ENCODE measurements around the gene COG6. TPM values are rescaled to one million over a fixed set of nuclear protein-coding genes. Genes with fewer than 3 reads are reported as not detected.
A peak's percentile ranks its signal among the peaks of the same experiment; 100 is the strongest.

COG6 gene
- 24.1 and 26.0 TPM in 2 replicates for total RNA-seq (2014; rRNA removed; shearing (Covaris generic))

DNA sequence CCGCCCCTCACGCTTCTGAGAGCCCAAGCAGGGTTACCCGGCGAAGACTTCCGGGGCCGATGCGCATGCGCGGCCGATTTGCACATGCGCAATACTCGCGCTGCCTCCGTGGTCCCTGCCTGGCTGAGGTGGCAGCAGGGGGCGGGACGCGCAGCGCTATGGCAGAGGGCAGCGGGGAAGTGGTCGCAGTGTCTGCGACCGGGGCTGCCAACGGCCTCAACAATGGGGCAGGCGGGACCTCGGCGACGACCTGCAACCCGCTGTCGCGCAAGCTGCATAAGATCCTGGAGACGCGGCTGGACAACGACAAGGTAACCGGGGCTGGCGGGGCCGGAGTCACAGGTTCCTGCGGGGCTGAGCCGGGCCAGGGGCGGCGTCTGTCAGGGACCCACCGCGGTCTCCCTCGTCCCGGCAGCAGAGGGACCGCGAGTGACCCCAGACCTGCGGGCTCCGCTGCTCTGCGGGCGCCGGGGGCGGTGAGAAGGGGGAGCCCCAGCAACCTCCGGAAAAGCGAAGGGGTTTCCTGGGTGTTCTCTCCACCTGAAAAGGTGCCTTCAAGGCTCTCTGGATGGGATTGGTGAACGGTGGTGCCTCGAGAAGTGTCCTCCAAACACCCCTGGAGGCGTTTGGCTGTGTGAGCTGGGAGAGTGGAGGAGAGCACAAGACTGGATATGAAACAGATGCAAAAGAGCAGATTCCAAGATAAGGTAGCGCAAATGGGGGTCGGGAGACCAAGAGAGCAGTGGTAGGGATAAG is at the start of gene COG6:
Gene COG6, plus strand, starts transcription at position 94 of the 756 bp plus-strand sequence. Its CDS starts 65 bp downstream, at position 159.
- DNase-seq (ENCODE audit: low read depth) = peak; percentile 80

DNA sequence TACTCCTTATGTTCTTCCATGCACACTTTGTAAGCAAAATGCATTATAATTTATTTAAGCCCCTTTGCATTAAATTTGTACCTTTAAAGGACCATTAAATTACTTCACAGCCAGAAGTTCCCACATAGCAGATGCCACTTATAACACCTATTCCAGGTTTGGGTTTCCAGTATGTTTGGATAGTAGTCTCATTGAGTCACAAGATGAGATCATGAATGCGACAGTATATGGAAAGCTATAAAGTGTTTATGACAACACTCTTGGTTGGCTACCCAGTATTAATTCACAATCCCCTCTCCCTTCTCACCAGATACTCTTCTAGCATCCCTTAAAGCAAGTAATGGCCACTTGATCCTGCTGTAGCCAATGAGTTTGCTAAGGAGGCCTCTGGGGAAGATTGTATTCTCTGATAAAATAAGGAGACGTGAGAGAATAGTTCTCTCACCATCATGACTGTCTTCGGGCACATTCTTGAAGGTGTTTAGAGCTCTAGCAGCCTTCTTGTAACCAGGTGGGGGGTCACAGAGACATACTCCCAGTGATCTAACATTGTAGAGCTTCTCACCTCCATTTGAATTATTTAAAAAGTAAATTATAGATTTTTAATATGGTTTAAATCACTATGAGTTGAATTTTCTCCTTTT is 49.7 kb upstream of the COG6 start:
- no peak for DNase-seq (ENCODE audit: low read depth)

DNA sequence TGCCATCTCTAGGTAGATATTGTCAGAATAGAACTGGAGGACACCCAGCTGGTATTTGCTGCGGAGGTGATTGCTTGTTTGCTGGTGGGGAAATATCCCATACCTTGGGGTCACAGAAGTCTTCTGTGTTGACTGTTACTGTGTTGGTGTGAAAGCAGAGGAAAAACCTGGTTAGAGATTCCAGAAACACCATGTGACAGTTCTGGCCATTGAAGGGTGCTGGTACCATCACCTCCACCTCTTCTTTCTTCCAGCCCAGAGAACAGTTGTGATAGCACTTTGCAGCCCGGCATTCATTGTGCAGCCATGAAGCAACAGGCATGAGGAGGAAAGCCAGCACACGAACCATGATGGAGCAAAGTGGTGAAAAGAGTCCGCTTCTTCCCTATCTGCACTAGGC is 47.6 kb upstream of the COG6 start:
- DNase-seq (ENCODE audit: low read depth) = no peak

DNA sequence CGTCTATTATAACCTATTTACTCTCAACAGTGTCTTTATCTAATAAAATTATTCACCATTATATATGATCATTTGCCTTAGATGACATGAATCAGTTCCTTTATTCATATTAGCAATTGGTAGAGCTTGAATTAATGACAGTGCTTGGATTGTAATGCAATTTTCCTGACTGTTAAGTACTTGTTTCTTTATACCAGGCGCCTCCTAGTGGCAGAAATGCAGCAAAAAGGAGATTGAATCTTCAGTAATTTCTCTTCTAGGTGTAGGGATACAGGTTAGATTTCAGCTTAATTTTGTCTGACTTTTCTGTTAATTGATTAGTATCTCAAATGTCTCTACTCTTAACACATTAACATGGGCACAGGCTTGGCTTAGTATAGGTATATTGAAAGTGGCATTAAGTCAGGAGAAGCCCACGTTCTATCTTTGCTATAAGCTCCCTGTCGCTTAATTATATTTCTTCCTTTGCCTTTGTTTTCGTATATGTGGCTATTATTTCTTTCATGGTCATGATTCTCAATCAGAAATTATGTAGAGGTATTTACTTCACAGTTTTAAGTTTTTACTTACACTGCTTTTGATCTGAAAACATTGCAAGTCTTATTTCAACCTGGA is 43.3 kb upstream of the COG6 start:
- peak; percentile 67 for DNase-seq (ENCODE audit: low read depth)

DNA sequence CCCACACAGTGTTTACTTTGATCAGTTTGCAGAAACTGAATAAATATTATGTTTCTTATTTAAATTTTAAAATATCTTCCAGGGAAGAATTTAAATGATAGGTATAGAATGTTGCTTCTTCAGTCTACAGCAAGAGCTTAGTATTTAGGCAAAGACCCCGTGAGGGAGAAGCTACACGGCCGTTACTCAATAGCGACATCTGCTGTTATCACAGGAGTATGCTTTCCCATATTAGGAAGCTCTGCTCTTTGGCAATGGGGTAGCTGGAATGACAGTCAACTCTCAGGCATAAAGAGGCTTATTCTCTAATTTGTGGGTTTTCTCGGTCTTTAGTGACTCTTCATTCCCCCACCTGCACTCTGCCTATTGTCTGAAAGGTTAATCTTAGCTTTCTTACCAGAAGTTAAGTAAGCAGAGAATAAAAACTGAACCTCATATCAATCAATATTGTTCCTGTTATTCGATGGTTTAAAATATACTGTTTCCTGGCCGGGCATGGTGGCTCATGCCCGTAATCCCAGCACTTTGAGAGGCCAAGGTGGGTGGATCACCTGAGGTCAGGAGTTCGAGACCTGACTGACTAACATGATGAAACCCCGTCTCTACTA is 39.3 kb upstream of the COG6 start:
- peak; percentile 56 for DNase-seq (ENCODE audit: low read depth)

DNA sequence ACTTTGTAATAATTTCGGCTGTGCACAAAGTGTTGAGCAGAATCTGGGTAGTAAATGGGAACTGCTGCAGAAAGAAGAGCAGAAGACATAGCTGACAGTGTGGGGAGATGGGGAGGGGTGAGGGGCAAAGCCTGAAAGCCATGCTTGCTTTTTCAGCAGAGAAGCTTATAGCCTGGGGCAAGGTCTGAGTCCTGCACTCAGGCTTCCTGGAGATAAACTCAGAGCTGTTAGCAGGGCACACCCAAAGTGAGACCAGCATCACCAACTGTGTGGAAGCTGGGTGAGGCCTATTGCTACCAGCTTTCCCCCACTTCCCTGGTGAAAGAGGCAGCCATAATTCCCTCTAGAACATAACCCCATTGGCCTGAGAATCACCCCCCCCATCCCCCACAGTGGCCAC is 36.9 kb upstream of the COG6 start:
- peak; percentile 18 for DNase-seq (ENCODE audit: low read depth)

DNA sequence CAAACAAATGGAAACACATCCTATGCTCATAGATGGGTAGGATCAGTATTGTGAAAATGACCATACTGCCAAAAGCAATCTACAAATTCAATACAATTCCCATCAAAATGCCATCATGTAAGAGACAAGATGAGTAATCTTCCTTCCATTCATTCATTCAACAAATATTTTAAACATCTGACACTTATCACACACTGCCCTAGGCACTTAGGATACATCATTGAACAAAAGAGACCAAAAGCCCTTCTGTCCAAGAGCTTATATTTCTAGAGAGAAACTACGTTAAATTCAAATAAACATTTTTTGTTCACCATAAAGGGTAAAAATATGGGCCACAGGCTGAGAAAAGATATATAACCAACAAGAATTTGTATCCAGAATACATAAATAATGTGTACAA is 32.0 kb upstream of the COG6 start:
- no peak for DNase-seq (ENCODE audit: low read depth)

DNA sequence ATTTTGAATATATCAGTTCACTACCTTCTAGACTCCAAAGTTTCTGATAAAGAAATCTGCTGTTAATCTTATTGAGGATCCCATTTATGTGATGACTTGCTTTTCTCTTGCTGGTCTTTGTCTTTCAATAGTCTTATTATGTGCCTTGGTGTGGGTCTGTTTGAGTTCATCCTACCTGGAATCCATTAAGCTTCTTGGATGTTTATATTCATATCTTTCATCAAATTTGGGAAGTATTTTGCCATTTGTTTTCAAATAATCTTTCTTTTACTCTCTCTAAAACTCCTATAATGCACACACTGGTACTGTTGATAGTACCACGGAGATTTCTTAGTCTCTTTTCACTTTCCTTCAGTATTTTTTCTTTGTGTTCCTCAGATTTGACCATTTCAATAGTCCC is 24.2 kb upstream of the COG6 start:
- DNase-seq (ENCODE audit: low read depth) = no peak

DNA sequence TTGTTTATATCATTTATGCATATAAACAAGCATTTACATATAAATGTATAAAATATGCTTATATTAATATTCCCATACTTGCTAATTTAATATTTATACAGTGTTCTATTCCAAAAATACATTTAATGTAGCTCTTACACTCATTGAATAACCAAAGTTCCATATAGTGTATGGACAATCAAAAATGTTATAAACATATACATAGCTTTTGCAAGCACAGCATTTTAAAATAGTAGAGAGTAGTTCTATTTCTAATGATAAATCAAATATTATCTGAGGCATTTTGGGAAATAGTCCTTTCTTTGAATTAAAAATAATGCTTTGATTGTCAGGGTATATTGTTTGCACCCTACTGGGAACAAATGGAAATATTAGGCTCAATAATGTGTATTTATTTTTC is 22.5 kb upstream of the COG6 start:
- DNase-seq (ENCODE audit: low read depth) = no peak

DNA sequence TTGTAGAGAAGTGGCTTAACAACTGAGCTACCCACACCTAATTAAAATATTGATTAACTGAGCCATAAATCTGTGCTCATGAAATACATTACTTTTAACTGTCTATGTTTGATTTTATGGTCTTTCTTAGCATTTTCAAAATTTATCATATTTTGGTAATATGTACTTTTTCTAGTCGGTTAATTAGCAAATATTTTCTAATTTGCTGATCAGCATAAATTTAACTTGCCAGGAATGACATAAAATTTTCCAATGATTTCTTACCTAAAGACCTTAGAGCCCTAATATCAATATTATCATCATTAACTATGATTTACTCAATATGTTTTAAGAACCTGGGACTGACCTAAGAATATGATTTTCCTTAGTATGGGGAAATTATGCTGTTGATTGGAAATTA is 19.9 kb upstream of the COG6 start:
- no peak for DNase-seq (ENCODE audit: low read depth)

DNA sequence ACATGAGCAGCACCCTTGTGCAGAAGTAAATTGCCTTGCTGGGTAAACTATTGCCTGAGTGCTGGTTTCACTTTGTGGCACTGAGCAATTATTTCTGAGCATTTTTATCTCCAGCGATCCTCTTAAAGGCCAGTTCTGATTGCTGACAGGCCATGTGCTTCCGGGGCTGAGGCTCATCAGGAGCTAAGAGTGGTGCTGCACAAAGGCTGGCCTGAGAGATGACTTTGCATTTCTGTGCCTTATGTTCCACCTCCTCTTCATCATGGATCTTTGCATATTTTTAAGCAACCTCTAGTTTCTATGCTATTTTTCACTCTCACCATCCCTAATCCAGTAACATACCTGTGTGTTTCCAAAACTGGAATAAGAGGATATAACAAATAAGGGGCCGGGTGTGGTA is 17.6 kb upstream of the COG6 start:
- DNase-seq (ENCODE audit: low read depth) = no peak

DNA sequence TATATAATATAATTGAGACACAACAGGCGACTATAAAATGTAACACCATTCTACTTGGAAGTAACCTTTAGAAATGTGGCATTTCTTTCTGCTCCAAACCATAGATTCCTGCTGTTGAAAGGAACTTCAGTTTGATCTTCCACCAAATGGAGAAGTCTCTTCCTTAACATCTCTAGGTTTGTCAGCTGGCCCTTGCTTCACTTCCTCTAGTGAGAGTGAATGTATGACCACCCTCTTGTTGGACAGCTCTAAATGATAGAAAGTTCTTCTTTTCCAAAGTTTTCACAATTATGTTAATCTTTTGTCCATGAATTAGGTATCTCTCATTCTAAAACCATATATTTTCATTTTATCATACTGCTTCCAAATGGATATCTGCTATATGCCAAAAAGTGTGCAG is 13.8 kb upstream of the COG6 start:
- no peak for DNase-seq (ENCODE audit: low read depth)

DNA sequence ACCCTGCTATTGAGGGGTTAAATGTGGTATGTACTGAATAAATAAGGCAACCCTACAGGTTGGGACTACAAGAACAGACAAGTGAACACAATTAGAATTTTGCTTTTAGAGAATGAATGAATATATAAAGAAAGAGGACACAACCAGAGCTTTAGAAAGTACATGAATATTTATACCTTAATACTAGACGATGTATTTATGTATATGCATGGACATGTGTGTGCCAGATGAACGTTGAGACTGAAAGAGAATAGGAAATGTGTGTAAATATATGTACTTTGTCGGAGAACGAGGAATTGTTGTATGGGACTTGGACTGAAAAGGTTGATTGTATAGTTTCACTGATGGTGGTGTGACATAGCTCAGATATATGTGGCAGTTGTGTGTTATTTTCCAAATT is 9.3 kb upstream of the COG6 start:
- DNase-seq (ENCODE audit: low read depth) = no peak

DNA sequence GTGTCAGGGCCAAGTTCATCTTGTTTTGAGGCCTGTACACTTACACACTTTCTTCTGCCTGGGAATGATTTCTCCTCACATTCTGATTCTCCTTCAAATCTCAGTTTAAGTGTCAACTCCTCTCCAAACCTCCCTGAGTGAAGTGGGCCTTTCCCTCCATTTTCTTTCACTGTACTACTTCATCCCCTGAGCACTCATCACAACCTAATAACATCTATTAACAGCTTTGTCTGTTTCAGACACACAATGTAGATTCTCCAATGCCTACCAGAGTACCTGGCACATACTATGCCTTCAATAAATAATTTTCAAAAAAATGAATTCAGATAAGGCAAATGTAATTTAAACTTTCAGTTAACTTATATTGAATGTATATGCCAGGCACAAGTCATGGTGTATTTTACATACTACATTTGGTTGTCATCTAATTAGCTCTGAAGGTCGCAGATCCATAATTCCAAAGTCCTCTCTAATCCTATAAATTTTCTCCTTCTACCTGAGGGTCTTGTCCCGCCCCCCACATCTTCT is 357 bp upstream of the COG6 start:
- DNase-seq (ENCODE audit: low read depth) = no peak

DNA sequence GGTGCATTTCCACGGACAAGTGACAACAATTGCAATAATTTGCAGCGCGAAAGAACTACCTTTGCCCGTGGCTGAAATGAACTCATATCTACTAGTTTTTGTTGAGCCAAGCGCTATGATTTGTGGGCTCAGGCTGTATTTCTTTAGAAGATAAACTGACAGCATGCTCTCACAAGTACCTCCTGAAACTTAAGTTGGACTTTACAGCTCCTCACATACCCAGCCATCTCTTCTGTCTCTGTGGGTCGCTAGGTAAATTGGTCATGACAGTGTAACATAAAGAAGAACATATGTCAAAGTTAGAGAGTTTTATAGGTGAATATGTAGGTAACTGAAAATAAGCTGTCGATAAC is 839 bp downstream of the COG6 start:
- DNase-seq (ENCODE audit: low read depth) = no peak

DNA sequence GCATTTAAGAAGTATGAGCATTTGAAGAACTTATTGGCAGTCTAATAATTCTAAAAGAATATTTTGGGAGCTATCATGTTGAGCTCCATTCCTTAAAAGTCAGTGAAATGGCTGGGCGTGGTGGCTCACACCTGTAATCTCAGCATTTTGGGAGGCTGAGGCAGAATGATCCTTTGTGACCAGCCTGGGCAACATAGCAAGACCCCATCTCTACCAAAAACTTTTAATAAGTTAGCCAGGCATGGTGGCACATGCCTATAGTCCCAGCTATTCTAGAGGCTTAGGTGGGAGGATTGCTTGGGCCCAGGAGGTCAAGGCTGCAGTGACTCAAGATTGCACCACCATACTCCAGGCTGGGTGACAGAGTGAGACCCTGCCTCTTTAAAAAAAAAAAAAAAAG is 8.0 kb downstream of the COG6 start:
- no peak for DNase-seq (ENCODE audit: low read depth)

DNA sequence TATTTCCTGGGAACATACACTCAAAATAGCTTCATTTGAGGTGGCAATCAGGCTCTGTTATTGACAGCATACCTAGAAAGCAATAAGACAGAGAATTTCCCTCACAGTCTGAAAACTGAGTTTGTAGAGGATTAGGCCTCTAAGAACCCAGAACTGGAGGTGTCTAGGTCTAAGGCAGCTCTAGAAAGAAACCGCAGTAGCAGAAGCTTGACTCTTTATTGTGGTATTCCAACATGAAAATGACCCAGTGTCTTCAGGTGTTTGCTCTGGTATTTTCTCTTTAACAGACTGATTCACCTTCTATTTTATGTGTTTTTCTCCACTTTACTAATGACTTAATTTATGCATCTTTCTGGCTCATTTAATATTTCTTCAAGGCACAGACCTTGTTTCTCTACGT is 8.5 kb downstream of the COG6 start:
- no peak for DNase-seq (ENCODE audit: low read depth)

DNA sequence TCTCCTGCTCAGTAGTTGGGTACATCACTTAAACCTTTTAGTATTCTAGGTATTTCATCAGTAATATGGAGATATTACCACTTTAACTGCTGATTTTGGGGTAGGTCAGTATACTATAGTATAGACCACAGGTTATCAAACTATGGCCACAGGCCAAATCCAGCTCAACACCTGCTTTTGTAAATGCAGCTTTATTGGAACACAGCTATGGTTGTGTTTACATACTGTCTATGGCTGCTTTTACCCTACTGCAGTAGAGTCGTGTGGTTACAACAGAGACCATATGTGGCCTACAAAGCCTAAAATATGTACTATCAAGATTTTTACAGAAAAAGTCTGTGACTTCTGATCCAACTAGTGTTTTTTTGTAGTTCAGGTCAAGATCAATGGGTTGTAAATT is 10.3 kb downstream of the COG6 start:
- DNase-seq (ENCODE audit: low read depth) = no peak

DNA sequence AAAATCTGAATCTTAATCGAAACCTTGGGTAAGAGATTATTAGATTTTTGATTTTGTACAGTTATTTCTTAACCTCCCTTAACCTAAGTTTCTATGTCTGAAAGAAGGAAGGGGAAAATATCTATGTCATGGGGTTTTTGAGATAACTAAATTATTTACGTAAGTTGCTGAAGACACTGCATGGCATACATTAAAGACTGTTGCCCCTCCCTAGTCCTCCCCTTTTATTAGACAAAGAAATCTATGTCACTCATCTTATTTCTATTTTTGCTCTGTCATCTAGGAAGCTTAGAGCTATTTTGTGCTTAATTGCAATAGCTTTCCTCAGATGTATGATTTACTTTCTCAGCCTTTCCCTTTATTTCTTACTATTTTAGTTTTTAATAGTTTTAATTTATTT is 15.0 kb downstream of the COG6 start:
- no peak for DNase-seq (ENCODE audit: low read depth)

DNA sequence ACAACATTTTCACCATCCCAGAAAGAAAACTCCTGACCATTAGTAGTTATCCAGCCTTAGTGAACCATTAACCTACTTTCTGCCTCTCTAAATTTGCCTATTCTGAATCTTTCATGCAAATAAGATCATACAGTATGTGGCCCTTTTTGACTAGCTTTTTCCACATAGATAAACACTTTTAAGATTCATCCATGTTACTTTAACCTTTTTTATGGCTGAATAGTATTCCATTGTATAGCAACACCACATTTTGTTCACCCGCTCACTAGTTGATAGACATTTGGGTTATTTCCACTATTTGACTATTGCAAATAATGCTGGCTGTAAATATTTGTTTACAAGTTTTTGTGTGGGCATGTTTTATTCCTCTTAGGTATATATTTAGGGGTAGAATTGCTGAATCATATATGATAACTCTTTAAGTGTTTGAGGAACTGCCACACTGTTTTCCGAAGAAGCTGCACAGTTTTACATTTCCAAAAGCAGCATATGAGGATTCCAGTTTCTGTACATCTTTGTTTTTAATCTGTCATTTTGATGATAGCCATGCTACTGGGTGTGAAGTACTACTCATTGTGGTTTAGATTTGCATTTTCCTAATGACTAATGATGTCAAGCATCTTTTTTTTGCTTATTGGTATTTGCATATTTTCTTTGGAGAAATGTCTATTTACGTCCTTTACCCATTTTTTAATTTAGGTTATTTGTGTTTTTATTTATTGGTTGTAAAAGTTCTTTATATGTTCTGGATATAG is 17.1 kb downstream of the COG6 start:
- no peak for DNase-seq (ENCODE audit: low read depth)

DNA sequence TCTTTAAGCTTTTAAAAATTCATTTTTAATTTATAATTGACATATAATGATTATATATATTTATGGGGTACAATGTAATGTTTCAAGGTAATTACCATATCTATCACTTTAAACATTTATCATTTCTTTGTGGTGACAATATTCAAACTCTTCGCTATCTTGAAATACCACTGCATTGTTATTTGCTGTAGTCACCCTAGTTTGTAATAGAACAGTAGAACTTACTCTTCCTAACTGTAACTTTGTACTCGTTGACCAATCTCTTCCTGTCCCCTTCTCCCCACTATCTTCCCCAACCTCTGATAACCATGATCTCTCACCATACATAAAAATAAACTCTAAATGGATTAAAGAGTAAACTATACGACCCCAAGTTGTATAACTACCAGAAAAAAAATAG is 20.4 kb downstream of the COG6 start:
- DNase-seq (ENCODE audit: low read depth) = no peak

DNA sequence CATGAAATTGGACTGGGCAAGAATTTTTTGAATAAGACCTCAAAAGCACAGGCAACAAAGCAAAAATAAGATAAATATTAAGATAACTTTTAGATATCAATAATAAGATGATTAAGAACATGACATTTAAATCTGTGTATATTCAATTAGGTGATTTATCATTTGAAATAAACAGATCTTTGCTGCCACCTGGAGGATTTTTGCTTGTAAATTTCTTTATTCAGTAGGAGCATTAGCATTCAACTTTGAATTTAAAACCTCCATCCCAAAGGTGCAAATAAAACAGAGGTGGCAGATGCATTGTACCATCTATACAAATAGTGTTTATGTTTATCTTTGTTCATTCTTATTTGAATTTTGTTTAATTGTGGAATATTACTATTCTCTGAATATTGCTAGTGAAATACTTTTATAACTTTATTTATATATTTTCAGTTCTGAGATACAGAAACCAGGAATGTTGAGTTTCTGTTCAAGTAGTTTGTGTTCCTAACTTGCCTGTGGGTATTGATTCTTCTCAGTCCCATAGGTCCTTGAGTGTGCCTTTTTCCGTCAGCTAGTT is 20.9 kb downstream of the COG6 start:
- DNase-seq (ENCODE audit: low read depth) = peak; percentile 50

Measured in M059J (cell line).